GM18858 (cell line): Measurements from ENCODE around the gene TXK.
A peak's percentile ranks its signal among the peaks of the same experiment; 100 is the strongest.

ENCODE experiments used
- ATAC-seq: cut with Tn5 transposase; IDR thresholded peaks from one replicate; pipeline ENCODE4 v1.9.1; 2021; ENCODE audit not compliant: unreplicated experiment

The TXK gene

GRCh38 chr4:48108309-48109073, 25.6 kb downstream of the TXK start:
- no peak for ATAC-seq

- no peak for ATAC-seq
Measured at GRCh38 chr4:48105230-48105629, 28.8 kb downstream of the TXK start.

GRCh38 chr4:48103483-48104139, 30.4 kb downstream of the TXK start:
- ATAC-seq: peak; percentile 74

- no peak for ATAC-seq
Measured at GRCh38 chr4:48102303-48102702, 31.7 kb downstream of the TXK start.

- ATAC-seq: no peak
Measured at GRCh38 chr4:48100256-48100655, 33.8 kb downstream of the TXK start.

GRCh38 chr4:48095441-48095840, 38.6 kb downstream of the TXK start:
- no peak for ATAC-seq

- no peak for ATAC-seq
Measured at GRCh38 chr4:48093991-48094416, 40.0 kb downstream of the TXK start.

GRCh38 chr4:48090621-48091020, 43.4 kb downstream of the TXK start:
- no peak for ATAC-seq

- ATAC-seq: no peak
Measured at GRCh38 chr4:48085821-48086589, 48.0 kb downstream of the TXK start.

- no peak for ATAC-seq
Measured at GRCh38 chr4:48082956-48083355, 51.1 kb downstream of the TXK start.

- no peak for ATAC-seq
Measured at GRCh38 chr4:48081196-48081595, 52.9 kb downstream of the TXK start.

- no peak for ATAC-seq
Measured at GRCh38 chr4:48079972-48080391, 54.1 kb downstream of the TXK start.

- no peak for ATAC-seq
Measured at GRCh38 chr4:48078862-48079655, 55.0 kb downstream of the TXK start.

GRCh38 chr4:48078425-48078824, 55.6 kb downstream of the TXK start:
- ATAC-seq: no peak

- ATAC-seq: no peak
Measured at GRCh38 chr4:48074657-48075056, 59.4 kb downstream of the TXK start.

- ATAC-seq: no peak
Measured at GRCh38 chr4:48073567-48074103, 60.4 kb downstream of the TXK start.

- ATAC-seq: no peak
Measured at GRCh38 chr4:48071191-48071590, 62.9 kb downstream of the TXK start.

- ATAC-seq: no peak
Measured at GRCh38 chr4:48069026-48069425, 65.0 kb downstream of the TXK start.

- ATAC-seq: no peak
Measured at GRCh38 chr4:48068182-48068581, 65.9 kb downstream of the TXK start.

- no peak for ATAC-seq
Measured at GRCh38 chr4:48067536-48067935, 66.5 kb downstream of the TXK start.

- ATAC-seq: peak; percentile 65
Measured at GRCh38 chr4:48065587-48066052, 68.4 kb downstream of the TXK start.
